GM21526 (cell line): ENCODE data around the gene TRIM58.

Source experiments
- ATAC-seq: cut with Tn5 transposase; IDR thresholded peaks from one replicate; pipeline ENCODE4 v1.9.1; 2021; ENCODE audit warnings: moderate library complexity; ENCODE audit not compliant: unreplicated experiment, low FRiP score

Gene TRIM58, protein sequence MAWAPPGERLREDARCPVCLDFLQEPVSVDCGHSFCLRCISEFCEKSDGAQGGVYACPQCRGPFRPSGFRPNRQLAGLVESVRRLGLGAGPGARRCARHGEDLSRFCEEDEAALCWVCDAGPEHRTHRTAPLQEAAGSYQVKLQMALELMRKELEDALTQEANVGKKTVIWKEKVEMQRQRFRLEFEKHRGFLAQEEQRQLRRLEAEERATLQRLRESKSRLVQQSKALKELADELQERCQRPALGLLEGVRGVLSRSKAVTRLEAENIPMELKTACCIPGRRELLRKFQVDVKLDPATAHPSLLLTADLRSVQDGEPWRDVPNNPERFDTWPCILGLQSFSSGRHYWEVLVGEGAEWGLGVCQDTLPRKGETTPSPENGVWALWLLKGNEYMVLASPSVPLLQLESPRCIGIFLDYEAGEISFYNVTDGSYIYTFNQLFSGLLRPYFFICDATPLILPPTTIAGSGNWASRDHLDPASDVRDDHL

GRCh38 chr1:247857069-247857984, at the start of gene TRIM58:
TRIM58 (plus strand) TSS chr1:247857187; CDS start chr1:247857247, 60 bp downstream.
- ATAC-seq = peak; percentile 82

DNA sequence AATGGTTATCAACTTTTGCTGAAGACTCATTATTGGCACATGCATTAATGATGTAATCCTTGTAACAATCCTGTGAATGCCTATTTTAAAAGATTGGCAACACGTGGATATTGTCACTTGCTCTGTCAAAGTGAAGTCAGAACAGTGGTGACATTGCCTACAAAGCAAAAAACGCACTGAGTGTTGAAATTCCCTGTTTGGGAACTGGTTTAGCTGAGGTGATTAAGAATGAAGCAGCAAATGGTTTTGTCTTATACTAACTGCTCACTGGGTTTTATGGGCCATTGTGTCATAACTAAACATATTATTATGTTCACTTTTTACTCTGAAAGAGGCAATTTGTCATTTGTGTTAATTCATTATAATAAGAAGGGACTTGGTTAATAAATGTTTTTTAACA, 44.4 kb upstream of the TRIM58 start:
- no peak for ATAC-seq

DNA sequence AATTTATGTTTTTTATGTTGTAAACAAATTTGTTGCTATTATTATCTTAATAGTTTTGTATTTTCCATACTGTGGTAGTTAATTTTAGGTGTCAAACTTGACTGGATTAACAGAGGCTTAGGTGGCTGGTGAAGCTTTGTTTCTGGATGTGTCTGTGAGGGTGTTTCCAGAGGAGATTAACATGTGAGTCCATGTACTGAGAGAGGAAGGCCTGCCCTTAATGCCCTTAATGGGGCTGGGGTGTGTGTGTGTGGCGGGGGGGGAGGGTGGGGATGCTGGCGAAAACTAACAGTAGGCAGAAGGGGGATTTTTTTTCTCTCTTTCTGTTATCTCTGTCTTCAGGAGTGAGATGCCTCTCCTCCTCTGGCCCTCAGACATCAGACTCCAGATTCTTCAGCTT, 34.9 kb upstream of the TRIM58 start:
- ATAC-seq = no peak

- ATAC-seq = no peak
Observed at GRCh38 chr1:247824023-247824422, 33.0 kb upstream of the TRIM58 start, which contains the start of gene OR14A16. OR14A16 (minus strand) TSS chr1:247824119; CDS start chr1:247815729, 8,390 bp downstream.

DNA sequence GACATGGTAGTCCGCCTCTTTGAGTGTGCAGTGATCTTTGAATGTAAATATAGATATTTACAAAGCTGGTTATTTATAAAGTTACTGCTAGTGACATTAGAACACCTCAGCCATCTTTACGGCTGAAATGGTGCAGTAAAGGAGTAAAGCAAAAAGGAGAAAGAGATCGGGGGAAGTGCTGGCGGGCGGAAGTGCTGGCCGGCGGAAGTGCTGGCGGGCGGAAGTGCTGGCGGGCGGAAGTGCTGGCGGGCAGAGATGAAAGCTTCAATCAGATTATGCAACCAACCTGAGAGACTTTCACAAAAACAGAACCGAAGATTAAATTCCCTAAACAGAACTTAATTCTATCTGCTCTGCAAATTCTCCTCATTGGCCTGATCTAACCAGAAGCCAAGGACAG, 31.6 kb upstream of the TRIM58 start:
- no peak for ATAC-seq

DNA sequence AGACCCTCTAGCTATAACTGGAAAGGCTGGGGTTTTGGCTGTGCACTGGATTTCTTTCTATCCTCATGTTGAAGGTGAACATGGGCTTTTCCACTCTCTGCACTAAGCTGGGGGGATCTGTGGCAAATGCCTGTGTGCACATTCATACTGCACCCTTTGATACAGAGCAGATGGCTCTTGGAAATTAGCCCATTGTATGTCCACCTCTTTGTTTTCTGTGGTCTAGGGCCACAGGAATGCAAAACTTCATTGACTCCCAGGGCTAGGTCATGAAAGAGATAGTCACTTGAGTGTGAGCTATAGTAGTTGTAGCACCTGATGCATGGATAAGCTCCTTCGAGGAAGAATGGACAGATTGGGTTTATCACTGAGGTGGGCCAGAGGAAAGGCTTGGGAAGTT, 27.3 kb upstream of the TRIM58 start:
- no peak for ATAC-seq

GRCh38 chr1:247833601-247834000, 23.4 kb upstream of the TRIM58 start:
- no peak for ATAC-seq

DNA sequence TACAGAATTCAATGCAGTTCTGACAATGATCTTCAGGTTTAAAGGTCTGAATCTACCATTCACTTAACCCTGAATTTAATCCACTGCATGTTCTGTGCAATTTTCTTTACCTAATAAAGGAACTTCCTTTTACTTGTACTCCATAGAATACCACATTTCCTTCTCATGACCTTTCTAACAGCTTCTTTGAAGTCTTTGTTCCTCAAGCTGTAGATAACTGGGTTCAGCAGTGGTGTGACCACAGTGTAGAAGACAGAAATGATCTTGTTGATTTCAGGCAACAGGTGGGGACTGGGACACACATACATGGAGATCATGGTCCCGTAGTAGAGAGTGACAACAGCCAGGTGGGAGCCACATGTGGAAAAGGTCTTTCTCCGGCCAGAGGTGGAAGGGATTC, 16.2 kb upstream of the TRIM58 start:
- ATAC-seq = no peak

DNA sequence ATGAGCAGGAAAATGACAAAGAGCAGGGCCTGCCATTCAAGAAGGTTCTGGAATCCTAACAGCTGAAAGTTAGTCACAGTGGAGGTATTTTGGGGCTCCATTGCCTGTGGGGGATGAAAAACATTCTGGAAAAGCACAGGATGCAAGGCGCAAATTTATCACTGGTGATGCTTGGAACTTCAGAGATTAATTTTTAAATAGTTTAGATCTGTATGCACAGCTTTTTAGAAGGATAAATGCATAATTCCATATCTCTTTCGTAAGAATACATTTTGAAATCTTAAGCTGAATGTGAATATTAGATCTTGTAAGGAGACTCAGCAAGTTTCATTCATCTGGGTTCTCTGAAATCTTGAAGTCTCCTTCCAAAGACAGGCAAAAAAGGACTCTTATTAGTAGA, 15.2 kb upstream of the TRIM58 start, which contains the start of gene OR11L1:
Gene OR11L1, minus strand, starts transcription at position 101 of the 400 bp plus-strand sequence. Its CDS starts 0 bp downstream, at position 101.
- no peak for ATAC-seq

GRCh38 chr1:247843411-247843810, 13.6 kb upstream of the TRIM58 start:
- no peak for ATAC-seq

DNA sequence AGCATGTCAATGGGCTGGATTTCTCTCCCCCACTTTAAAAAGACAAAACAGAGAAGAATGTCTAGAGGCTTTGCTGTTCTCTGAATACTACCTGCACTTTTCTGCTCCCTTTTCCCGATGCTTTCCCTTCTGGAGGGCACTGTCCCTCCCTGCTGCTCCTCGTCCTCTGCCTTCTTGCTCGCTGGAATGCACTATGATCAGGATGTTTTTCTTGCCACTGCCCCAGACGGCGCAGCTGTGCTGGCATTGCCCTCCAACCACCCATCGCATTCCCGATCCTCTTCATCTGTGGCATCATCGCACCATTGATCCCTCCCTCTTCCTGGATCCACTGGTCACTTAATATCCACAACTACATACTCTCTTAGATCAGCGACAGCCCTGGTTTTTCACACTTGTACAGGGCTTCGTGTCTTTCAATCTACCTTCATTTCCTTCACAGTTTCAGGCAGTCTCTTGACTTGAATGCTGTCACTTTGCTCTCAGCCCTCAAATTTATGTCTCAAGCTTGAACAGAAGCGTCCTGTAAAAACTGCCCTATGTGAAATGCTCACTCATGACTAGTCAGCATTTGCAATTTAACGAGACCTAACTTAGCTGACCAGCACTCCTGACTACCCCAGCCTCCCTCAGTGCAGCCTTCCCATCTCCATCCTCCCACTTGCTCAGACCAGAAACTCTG, 11.8 kb upstream of the TRIM58 start:
- no peak for ATAC-seq

- no peak for ATAC-seq
Observed at GRCh38 chr1:247845693-247846017, 11.3 kb upstream of the TRIM58 start.

DNA sequence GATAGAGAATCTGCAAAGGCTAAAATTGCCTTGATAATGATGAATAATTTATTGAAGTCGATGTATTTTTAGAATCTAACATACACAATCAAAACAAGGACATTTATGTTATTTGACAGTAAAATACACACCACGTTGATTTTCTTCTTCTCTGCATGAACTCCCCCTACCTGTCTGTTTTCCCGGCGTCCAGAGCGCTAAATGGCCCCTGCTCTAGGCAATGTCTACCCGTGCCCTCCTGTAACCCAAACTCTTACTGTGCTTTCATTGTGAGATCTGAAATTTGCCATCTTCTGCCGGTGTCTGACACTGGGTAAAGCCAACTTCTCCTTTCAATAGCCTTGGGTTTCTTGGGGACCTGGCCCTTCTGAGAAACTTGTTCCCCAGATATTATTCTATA, 8.6 kb upstream of the TRIM58 start:
- no peak for ATAC-seq

DNA sequence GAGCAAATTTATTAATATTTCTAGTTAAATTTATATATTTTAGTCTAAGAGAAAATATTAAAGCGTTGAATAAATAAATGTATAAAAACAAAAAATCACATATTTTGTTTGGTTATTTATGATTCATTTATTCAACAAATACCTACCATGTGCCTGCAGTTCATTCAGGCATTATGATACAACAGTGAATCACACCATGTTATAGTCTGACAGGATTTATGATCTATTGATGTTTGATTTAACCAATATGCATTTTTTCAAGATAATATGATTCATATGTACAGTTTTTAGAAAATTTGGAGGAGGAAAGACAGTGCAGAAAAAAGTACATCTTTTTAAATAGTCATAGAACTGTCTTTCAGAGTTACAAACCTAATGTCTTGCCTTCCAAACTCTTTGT, 7.4 kb upstream of the TRIM58 start:
- ATAC-seq = no peak

- no peak for ATAC-seq
Observed at GRCh38 chr1:247854899-247855545, 2.0 kb upstream of the TRIM58 start.

DNA sequence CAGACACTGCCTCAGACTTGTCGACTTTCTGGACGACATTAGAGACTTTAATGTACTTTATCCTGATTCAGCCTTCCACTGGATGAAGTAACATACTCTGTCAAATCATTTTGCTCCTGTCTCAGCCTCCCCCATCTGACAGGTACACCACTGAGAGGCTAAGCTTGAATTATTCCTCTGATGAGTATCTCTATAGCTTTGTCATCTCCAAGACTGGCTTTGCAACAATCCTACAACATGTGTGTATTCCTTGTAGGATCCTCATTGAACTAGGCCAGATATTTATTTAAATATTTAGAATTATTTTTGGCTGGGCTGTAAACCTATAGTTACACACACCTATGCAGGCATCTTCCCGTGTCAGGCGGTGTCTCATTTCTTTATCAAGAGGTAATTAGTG, 1.1 kb upstream of the TRIM58 start:
- no peak for ATAC-seq

DNA sequence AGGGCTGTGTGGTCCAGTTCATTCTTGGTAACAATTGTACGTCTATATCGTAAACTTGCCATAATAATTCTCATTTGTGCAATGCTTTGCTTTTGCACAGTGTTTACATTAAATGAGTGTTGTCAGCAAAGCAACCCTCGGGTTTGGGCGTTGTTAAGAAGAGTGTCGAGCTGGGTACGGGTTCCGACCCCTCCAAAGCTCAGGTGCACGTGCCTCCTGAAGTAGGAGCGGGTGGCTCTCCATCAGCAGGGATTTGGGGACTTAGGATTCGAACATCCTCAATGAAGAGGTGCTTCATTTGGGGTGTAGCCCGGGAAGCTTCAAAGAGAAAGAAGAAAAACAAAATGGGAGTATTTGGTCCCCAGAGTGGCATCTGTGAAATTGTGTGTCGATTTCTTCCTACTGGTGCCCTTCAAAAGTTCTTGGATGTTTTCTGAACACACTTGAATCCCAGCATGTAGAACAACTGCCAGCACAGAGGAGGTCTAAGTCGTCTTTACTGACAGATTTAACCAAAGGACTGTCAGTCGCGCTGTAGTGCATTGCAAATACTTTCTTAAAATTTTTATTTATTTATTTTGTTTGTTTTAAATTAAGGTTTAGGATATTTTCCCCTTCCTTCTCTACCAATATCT, 1.1 kb downstream of the TRIM58 start:
- no peak for ATAC-seq

- ATAC-seq = no peak
Observed at GRCh38 chr1:247862756-247863155, 5.8 kb downstream of the TRIM58 start.

DNA sequence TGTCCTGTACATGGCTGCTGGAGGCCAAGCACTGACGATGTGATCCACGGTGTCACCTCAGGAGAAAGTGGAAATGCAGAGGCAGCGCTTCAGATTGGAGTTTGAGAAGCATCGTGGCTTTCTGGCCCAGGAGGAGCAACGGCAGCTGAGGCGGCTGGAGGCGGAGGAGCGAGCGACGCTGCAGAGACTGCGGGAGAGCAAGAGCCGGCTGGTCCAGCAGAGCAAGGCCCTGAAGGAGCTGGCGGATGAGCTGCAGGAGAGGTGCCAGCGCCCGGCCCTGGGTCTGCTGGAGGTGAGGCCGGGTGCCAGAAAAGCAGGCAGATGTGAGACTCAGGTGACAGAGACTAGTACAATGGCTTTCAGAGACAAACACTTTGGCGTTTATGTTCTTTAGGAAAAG, 7.7 kb downstream of the TRIM58 start:
- no peak for ATAC-seq

DNA sequence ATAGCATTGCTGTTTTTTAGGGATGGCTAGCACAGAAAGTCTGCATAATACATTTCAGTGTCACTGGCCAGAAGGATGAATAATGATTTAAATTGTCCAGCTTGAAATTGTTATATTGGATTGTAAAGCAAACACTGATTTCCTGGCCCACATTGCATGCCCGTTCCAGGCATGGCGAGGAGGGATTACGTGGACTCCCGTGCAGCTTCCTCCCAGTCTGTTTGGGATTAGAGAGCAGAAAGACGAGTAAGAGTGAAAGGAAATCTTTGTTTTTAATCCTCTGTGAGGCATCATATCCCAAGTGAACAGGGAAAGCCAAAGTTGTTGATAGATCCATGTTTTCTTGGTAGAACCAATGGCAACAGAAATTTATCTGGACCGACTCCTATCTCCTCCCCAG, 8.4 kb downstream of the TRIM58 start:
- no peak for ATAC-seq
